ENCODE data around the gene ADIRF.

DNA sequence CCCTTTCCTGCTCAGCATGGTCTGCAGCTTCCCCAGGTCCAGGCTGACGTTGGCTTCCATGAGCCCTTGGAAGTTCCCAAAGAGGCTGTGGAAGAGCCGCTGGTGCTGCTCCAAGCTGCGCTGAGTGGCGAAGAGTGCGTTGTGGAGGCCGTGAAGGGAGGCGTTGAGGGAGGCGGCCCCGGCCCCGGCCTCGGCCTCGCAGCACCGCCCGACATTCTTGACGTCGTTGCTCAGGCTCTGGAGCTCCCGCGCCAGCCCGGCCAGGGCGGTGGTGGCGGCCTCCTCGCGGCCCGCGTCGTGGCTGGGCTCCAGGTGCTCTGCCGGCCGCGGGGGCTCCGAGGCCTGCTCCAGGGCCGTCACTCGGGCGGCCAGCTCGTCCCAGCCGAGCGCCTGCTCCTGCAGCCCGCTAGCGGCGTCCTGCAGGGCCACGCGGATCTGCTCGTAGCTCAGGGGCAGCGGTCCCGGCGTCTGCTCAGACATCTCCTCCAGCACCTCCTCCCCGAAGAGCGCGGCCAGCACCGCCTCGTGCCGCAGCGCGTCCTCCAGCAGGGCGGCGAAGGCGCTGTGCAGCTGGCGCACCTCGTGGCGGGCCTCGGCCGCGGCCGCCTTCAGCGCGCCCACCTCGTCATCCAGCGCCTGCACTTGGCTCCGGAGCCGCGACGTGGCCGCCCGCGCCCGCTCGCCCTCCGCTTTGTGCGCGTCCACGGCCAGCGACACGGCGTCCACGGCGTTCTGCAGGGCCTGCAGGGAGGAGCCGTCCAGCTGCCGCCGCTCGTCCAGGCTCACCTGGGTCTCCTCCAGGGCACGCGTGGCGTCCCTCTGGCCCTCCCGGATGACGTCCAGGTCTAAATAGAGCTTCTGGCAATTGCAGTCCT lies 25.6 kb upstream of the ADIRF start:
- TF ChIP-seq POLR2A (IDR thresholded peaks at IDR 0.05; ENCODE audit: low read length) (no peak), GATA1 (IDR thresholded peaks at IDR 0.05; ENCODE audit: low read depth, low read length) (no peak)

Data from erythroblast (primary cell).